Measurements from ENCODE around the gene FRG1. TPM values are rescaled to one million over a fixed set of nuclear protein-coding genes. Genes with fewer than 3 reads are reported as not detected.
"Not testable (repeated sequence)": the region's sequence is repeated elsewhere in the genome, so short reads cannot be mapped to it uniquely, and the experiment has no call there.

FRG1 gene
- total RNA-seq, 1 experiment from 2014 or later = 16.1 TPM

DNA sequence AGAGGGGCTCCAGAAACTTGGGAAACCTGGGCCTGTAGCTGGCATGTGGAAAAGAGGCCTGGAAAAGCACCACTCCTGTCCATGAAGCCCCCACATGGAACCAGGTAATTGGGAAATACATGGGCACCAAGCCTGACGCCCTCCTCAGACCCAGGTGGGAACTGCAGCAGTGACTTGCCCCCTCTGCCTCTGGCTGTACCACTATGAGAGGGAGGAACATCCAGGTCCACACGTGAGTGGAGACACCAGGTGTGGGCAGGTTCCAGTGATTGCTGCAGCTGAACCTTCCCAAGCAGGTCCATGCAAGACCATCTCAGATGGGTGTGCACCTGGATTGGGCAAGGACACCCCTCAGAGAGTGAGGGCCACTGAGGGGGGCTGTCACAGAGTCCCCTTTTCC, 39.6 kb downstream of the FRG1 start:
- ATAC-seq; in situ Hi-C loops (cut with HindIII; ENCODE audit: low pct_unique_long_range_greater_than_20kb, low sequenced_read_pairs); H3K4me1 ChIP-seq (ENCODE audit: control insufficient read depth, insufficient read depth, low read length); H3K36me3 ChIP-seq (ENCODE audit: control insufficient read depth, insufficient read depth, low read length); H3K27me3 ChIP-seq (ENCODE audit: control insufficient read depth, insufficient read depth, low read length); DNase-seq (ENCODE audit: low read depth, low spot score); BruUV-seq (replicated peaks); CTCF ChIA-PET; H3K4me3 ChIP-seq (ENCODE audit: low read depth in 2 of 2, low read length in 2 of 2); H3K9me3 ChIP-seq (ENCODE audit: control insufficient read depth, insufficient read depth, low read depth, low read length); POLR2A ChIA-PET; intact Hi-C loops (cut with micrococcal nuclease; ENCODE audit: unreplicated experiment); H3K27ac ChIP-seq (ENCODE audit: low read length): not testable (repeated sequence)
- peak; percentile 25 for TF ChIP-seq CTCF (IDR thresholded peaks at IDR 0.05)

- no TSS peak for BruUV-seq (replicated peaks)
- Histone ChIP-seq H3K27ac (ENCODE audit: low read length) (no peak overlapping the region), H3K36me3 (ENCODE audit: control insufficient read depth, insufficient read depth, low read length) (no peaks in the 10 kb centered on the region), H3K27me3 (ENCODE audit: control insufficient read depth, insufficient read depth, low read length) (no peaks in the 10 kb centered on the region), H3K9me3 (ENCODE audit: control insufficient read depth, insufficient read depth, low read depth, low read length) (no peaks in the 10 kb centered on the region), H3K4me3 (ENCODE audit: low read depth in 2 of 2, low read length in 2 of 2) (no peak overlapping the region), H3K4me1 (ENCODE audit: control insufficient read depth, insufficient read depth, low read length) (no peaks in the 10 kb centered on the region)
- CTCF ChIA-PET = no interaction called here
- DNase-seq (ENCODE audit: low read depth, low spot score) (no peak), ATAC-seq (no peak)
- intact Hi-C loops (cut with micrococcal nuclease; ENCODE audit: unreplicated experiment) = no loop called here
- TF ChIP-seq CTCF (IDR thresholded peaks at IDR 0.05) (no peak), SIN3A (IDR thresholded peaks at IDR 0.05; ENCODE audit: borderline replicate concordance, insufficient read depth, low read depth, low read length) (no peak), POLR2AphosphoS5 (IDR thresholded peaks at IDR 0.05; ENCODE audit: low read depth, low read length) (no peak), TCF7L2 (IDR thresholded peaks at IDR 0.05; ENCODE audit: low read depth, low read length) (no peak)
- TF ChIP-seq, protein P1, sequence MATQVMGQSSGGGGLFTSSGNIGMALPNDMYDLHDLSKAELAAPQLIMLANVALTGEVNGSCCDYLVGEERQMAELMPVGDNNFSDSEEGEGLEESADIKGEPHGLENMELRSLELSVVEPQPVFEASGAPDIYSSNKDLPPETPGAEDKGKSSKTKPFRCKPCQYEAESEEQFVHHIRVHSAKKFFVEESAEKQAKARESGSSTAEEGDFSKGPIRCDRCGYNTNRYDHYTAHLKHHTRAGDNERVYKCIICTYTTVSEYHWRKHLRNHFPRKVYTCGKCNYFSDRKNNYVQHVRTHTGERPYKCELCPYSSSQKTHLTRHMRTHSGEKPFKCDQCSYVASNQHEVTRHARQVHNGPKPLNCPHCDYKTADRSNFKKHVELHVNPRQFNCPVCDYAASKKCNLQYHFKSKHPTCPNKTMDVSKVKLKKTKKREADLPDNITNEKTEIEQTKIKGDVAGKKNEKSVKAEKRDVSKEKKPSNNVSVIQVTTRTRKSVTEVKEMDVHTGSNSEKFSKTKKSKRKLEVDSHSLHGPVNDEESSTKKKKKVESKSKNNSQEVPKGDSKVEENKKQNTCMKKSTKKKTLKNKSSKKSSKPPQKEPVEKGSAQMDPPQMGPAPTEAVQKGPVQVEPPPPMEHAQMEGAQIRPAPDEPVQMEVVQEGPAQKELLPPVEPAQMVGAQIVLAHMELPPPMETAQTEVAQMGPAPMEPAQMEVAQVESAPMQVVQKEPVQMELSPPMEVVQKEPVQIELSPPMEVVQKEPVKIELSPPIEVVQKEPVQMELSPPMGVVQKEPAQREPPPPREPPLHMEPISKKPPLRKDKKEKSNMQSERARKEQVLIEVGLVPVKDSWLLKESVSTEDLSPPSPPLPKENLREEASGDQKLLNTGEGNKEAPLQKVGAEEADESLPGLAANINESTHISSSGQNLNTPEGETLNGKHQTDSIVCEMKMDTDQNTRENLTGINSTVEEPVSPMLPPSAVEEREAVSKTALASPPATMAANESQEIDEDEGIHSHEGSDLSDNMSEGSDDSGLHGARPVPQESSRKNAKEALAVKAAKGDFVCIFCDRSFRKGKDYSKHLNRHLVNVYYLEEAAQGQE (IDR thresholded peaks at IDR 0.05; ENCODE audit: insufficient read depth in 1 of 2, low read depth in 2 of 2, low read length in 1 of 2) = no peak
- in situ Hi-C loops (cut with HindIII; ENCODE audit: low pct_unique_long_range_greater_than_20kb, low sequenced_read_pairs) = no loop called here
- POLR2A ChIA-PET = no interaction called here
Observed at GRCh38 chr4:189981970-189982369, 41.3 kb downstream of the FRG1 start.

- H3K4me3 ChIP-seq (ENCODE audit: low read depth in 2 of 2, low read length in 2 of 2); ATAC-seq; DNase-seq (ENCODE audit: low read depth, low spot score); H3K36me3 ChIP-seq (ENCODE audit: control insufficient read depth, insufficient read depth, low read length); H3K27ac ChIP-seq (ENCODE audit: low read length); H3K4me1 ChIP-seq (ENCODE audit: control insufficient read depth, insufficient read depth, low read length); intact Hi-C loops (cut with micrococcal nuclease; ENCODE audit: unreplicated experiment); in situ Hi-C loops (cut with HindIII; ENCODE audit: low pct_unique_long_range_greater_than_20kb, low sequenced_read_pairs); CTCF ChIA-PET; BruUV-seq (replicated peaks); H3K9me3 ChIP-seq (ENCODE audit: control insufficient read depth, insufficient read depth, low read depth, low read length); H3K27me3 ChIP-seq (ENCODE audit: control insufficient read depth, insufficient read depth, low read length); POLR2A ChIA-PET: not testable (repeated sequence)
Observed at GRCh38 chr4:189983916-189984526, 43.3 kb downstream of the FRG1 start.

- POLR2A ChIA-PET; H3K4me3 ChIP-seq (ENCODE audit: low read depth in 2 of 2, low read length in 2 of 2); H3K27ac ChIP-seq (ENCODE audit: low read length); intact Hi-C loops (cut with micrococcal nuclease; ENCODE audit: unreplicated experiment); CTCF ChIA-PET; BruUV-seq (replicated peaks); DNase-seq (ENCODE audit: low read depth, low spot score); ATAC-seq; H3K27me3 ChIP-seq (ENCODE audit: control insufficient read depth, insufficient read depth, low read length); H3K4me1 ChIP-seq (ENCODE audit: control insufficient read depth, insufficient read depth, low read length); H3K36me3 ChIP-seq (ENCODE audit: control insufficient read depth, insufficient read depth, low read length); in situ Hi-C loops (cut with HindIII; ENCODE audit: low pct_unique_long_range_greater_than_20kb, low sequenced_read_pairs); H3K9me3 ChIP-seq (ENCODE audit: control insufficient read depth, insufficient read depth, low read depth, low read length): not testable (repeated sequence)
Observed at GRCh38 chr4:189984661-189985060, 44.0 kb downstream of the FRG1 start.

- H3K27ac ChIP-seq (ENCODE audit: low read length); ATAC-seq; H3K4me1 ChIP-seq (ENCODE audit: control insufficient read depth, insufficient read depth, low read length); BruUV-seq (replicated peaks); H3K27me3 ChIP-seq (ENCODE audit: control insufficient read depth, insufficient read depth, low read length); H3K36me3 ChIP-seq (ENCODE audit: control insufficient read depth, insufficient read depth, low read length); intact Hi-C loops (cut with micrococcal nuclease; ENCODE audit: unreplicated experiment); H3K9me3 ChIP-seq (ENCODE audit: control insufficient read depth, insufficient read depth, low read depth, low read length); in situ Hi-C loops (cut with HindIII; ENCODE audit: low pct_unique_long_range_greater_than_20kb, low sequenced_read_pairs); H3K4me3 ChIP-seq (ENCODE audit: low read depth in 2 of 2, low read length in 2 of 2); POLR2A ChIA-PET; DNase-seq (ENCODE audit: low read depth, low spot score); CTCF ChIA-PET: not testable (repeated sequence)
Observed at GRCh38 chr4:189985651-189986243, 45.1 kb downstream of the FRG1 start.

All from Panc1 (cell line).